ENCODE results near the gene POLR2F.
A peak's percentile ranks its signal among the peaks of the same experiment; 100 is the strongest.

DNA sequence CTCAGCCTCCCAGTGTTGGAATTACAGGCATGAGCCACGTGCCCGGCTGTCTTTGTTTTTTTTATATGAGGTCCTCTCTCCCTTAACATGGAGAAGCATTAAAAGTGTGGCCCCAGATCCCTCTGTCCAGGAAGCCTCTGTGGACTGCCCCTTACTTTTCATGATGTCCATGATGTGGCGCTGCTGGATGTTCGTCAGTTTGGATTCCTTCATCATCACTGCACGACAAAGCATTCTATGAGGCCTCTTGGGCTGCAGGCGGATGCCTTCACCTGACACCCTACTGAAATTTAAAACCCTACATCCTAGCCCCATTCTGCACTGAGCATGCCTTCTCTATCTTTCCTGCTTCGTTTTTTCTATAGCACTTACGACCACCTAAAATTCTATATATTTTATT is 2.2 kb upstream of the POLR2F start:
- peak in 1 of 2 donors; percentile 16 for TF ChIP-seq CTCF (conservative IDR thresholded peaks at IDR 0.05 in 1 of 2, IDR thresholded peaks at IDR 0.05 in 1 of 2; ENCODE audit: extremely low read depth in 1 of 2, insufficient read depth in 1 of 2, low read depth in 1 of 2, low read length in 2 of 2)
- no peak for TF ChIP-seq EZH2 (IDR thresholded peaks at IDR 0.05; ENCODE audit: borderline replicate concordance, low read length)
